MM.1S (cell line): ENCODE data around the gene RAB21.

ENCODE experiments used
- DNase-seq: peaks from one replicate; pipeline ENCODE4 v3.0.0-alpha.2; 2015
- H2AFZ ChIP-seq: fragments of 300-600 bp; sonication (generic); 2 replicates; pipeline ENCODE4 v1.6.0; 2016; ENCODE audit warnings: antibody characterized with exemption, low read length
- H3F3A ChIP-seq: fragments of 300-600 bp; sonication (generic); 2 replicates; pipeline ENCODE4 v1.6.1; 2016; ENCODE audit warnings: mild to moderate bottlenecking, antibody characterized with exemption, low read length, moderate library complexity, mixed read lengths; ENCODE audit not compliant: insufficient read depth
- H3K27ac ChIP-seq: fragments of 300-600 bp; sonication (generic); 2 replicates; pipeline ENCODE4 v1.5.1; 2016; ENCODE audit warnings: mild to moderate bottlenecking, low read length
- H3K27me3 ChIP-seq: fragments of 300-600 bp; sonication (generic); replicated peaks from 2 replicates; pipeline ENCODE4 v1.6.0; 2016; ENCODE audit warnings: low read length; ENCODE audit not compliant: insufficient read depth
- H3K36me3 ChIP-seq: fragments of 300-600 bp; sonication (generic); replicated peaks from 2 replicates; pipeline ENCODE4 v1.6.1; 2016; ENCODE audit warnings: mild to moderate bottlenecking, low read length, mixed read lengths; ENCODE audit not compliant: insufficient read depth
- H3K4me1 ChIP-seq: fragments of 300-600 bp; sonication (generic); 2 replicates; pipeline ENCODE4 v1.6.1; 2016; ENCODE audit warnings: low read length, mixed read lengths
- H3K4me2 ChIP-seq: fragments of 300-600 bp; sonication (generic); 2 replicates; pipeline ENCODE4 v1.6.0; 2016; ENCODE audit warnings: low read depth, low read length
- H3K4me3 ChIP-seq: fragments of 300-600 bp; sonication (generic); 2 replicates; pipeline ENCODE4 v1.5.1; 2016; ENCODE audit warnings: low read length, mixed read lengths
- H3K79me2 ChIP-seq: fragments of 300-600 bp; sonication (generic); 2 replicates; pipeline ENCODE4 v1.6.1; 2016; ENCODE audit warnings: mixed run types, low read length, mixed read lengths
- H3K9ac ChIP-seq: fragments of 300-600 bp; sonication (generic); 2 replicates; pipeline ENCODE4 v1.6.1; 2016; ENCODE audit warnings: low read length, mixed read lengths
- H3K9me2 ChIP-seq: fragments of 300-600 bp; sonication (generic); replicated peaks from 2 replicates; pipeline ENCODE4 v1.6.1; 2016; ENCODE audit warnings: mild to moderate bottlenecking, low read length, mixed read lengths; ENCODE audit not compliant: insufficient read depth
- H3K9me3 ChIP-seq: fragments of 300-600 bp; sonication (generic); replicated peaks from 2 replicates; pipeline ENCODE4 v1.6.1; 2016; ENCODE audit warnings: mild to moderate bottlenecking, low read length, mixed read lengths; ENCODE audit not compliant: insufficient read depth
- H4K20me1 ChIP-seq: fragments of 300-600 bp; sonication (generic); 2 replicates; pipeline ENCODE4 v1.6.1; 2016; ENCODE audit warnings: mild to moderate bottlenecking, low read length, moderate library complexity, mixed read lengths; ENCODE audit not compliant: insufficient read depth
- CTCF ChIP-seq: fragments of 300-600 bp; sonication (generic); IDR thresholded peaks from 2 replicates; pipeline ENCODE4 v1.5.1; 2016; ENCODE audit warnings: antibody characterized with exemption, low read length, mixed read lengths
- EZH2 ChIP-seq: fragments of 300-600 bp; sonication (generic); optimal IDR thresholded peaks from 2 replicates; pipeline ENCODE3; 2017; ENCODE audit warnings: low read depth, mild to moderate bottlenecking, antibody characterized with exemption, low read length, mixed read lengths
- EZH2phosphoT487 ChIP-seq: fragments of 300-600 bp; sonication (generic); IDR thresholded peaks from 2 replicates; pipeline ENCODE4 v1.6.1; 2018; ENCODE audit warnings: antibody characterized with exemption, low read length

RAB21 gene

GRCh38 chr12:71710276-71711125, 44.2 kb upstream of the RAB21 start:
- Histone ChIP-seq H3K9me3 (no peaks in the 10 kb centered on the region), H3K27ac (no peak overlapping the region), H3K4me3 (no peak overlapping the region), H3K79me2 (no peaks in the 10 kb centered on the region), H3K9ac (no peak overlapping the region), H3K4me2 (no peak overlapping the region), H3F3A (no peaks in the 10 kb centered on the region), H3K27me3 (no peaks in the 10 kb centered on the region), H2AFZ (no peak overlapping the region), H3K9me2 (no peaks in the 10 kb centered on the region), H4K20me1 (no peaks in the 10 kb centered on the region), H3K4me1 (no peaks in the 10 kb centered on the region), H3K36me3 (no peaks in the 10 kb centered on the region)
- DNase-seq = no peak
- TF ChIP-seq EZH2 (no peak), CTCF (no peak), EZH2phosphoT487 (no peak)

- Histone ChIP-seq H3F3A (no peaks in the 10 kb centered on the region), H2AFZ (no peak overlapping the region), H3K9me3 (no peaks in the 10 kb centered on the region), H3K4me1 (no peaks in the 10 kb centered on the region), H3K4me2 (no peak overlapping the region), H3K36me3 (no peaks in the 10 kb centered on the region), H4K20me1 (no peaks in the 10 kb centered on the region), H3K9ac (no peak overlapping the region), H3K79me2 (no peaks in the 10 kb centered on the region), H3K27me3 (no peaks in the 10 kb centered on the region), H3K4me3 (no peak overlapping the region), H3K27ac (no peak overlapping the region), H3K9me2 (no peaks in the 10 kb centered on the region)
- no peak for DNase-seq
- no peak for TF ChIP-seq EZH2
- no peak for TF ChIP-seq EZH2phosphoT487
- TF ChIP-seq CTCF = no peak
These were observed 36.1 kb upstream of the RAB21 start for GRCh38 chr12:71718611-71719010.

- no peak overlapping the region for H3K4me2 ChIP-seq
- H3K4me3 ChIP-seq = no peak overlapping the region
- H3K27ac ChIP-seq = no peak overlapping the region
- no peaks in the 10 kb centered on the region for H4K20me1 ChIP-seq
- no peaks in the 10 kb centered on the region for H3K9me3 ChIP-seq
- H3K79me2 ChIP-seq = no peaks in the 10 kb centered on the region
- no peak for DNase-seq
- H2AFZ ChIP-seq = no peak overlapping the region
- no peaks in the 10 kb centered on the region for H3K36me3 ChIP-seq
- no peaks in the 10 kb centered on the region for H3K27me3 ChIP-seq
- no peak overlapping the region for H3K9ac ChIP-seq
- H3K4me1 ChIP-seq = no peaks in the 10 kb centered on the region
- no peaks in the 10 kb centered on the region for H3K9me2 ChIP-seq
- TF ChIP-seq EZH2phosphoT487 (no peak), EZH2 (no peak), CTCF (no peak)
- no peaks in the 10 kb centered on the region for H3F3A ChIP-seq
These were observed 34.9 kb upstream of the RAB21 start for GRCh38 chr12:71719647-71720370.
